KMS-11 (cell line): Measurements from ENCODE around the gene WFS1.

Experiments used
- H2AFZ ChIP-seq: fragments of 200-600 bp; sonication (generic); 2 replicates; pipeline ENCODE4 v1.6.1; 2016; ENCODE audit warnings: antibody characterized with exemption, mixed run types, low read depth
- H3K27ac ChIP-seq: fragments of 200-600 bp; sonication (generic); 2 replicates; pipeline ENCODE4 v1.6.1; 2016; ENCODE audit warnings: mild to moderate bottlenecking, mixed run types
- H3K27me3 ChIP-seq: fragments of 200-600 bp; sonication (generic); 2 replicates; pipeline ENCODE4 v1.6.1; 2017; ENCODE audit warnings: mild to moderate bottlenecking, low read depth, mixed run types, moderate library complexity; ENCODE audit not compliant: insufficient read depth
- H3K36me3 ChIP-seq: fragments of 200-600 bp; sonication (generic); 2 replicates; pipeline ENCODE4 v1.6.1; 2017; ENCODE audit warnings: mild to moderate bottlenecking, mixed run types; ENCODE audit not compliant: insufficient read depth
- H3K4me1 ChIP-seq: fragments of 200-600 bp; sonication (generic); 2 replicates; pipeline ENCODE4 v1.6.1; 2016; ENCODE audit warnings: mild to moderate bottlenecking, low read depth, mixed run types; ENCODE audit not compliant: poor library complexity, severe bottlenecking
- H3K4me2 ChIP-seq: fragments of 200-600 bp; sonication (generic); 2 replicates; pipeline ENCODE4 v1.7.0; 2016; ENCODE audit warnings: mild to moderate bottlenecking, mixed run types
- H3K4me3 ChIP-seq: fragments of 200-600 bp; sonication (generic); IDR thresholded peaks from 2 replicates; pipeline ENCODE4 v1.6.1; 2017; ENCODE audit warnings: low read depth, low read length, mixed read lengths; ENCODE audit not compliant: insufficient read depth
- H3K79me2 ChIP-seq: fragments of 200-600 bp; sonication (generic); 2 replicates; pipeline ENCODE4 v1.6.1; 2016; ENCODE audit warnings: low read depth, mixed run types; ENCODE audit not compliant: insufficient read depth
- H3K9ac ChIP-seq: fragments of 200-600 bp; sonication (generic); 2 replicates; pipeline ENCODE4 v1.6.1; 2016; ENCODE audit warnings: mild to moderate bottlenecking, mixed run types
- H4K20me1 ChIP-seq: fragments of 200-600 bp; sonication (generic); 2 replicates; pipeline ENCODE4 v1.6.1; 2016; ENCODE audit warnings: mild to moderate bottlenecking, mixed run types; ENCODE audit not compliant: insufficient read depth
- CTCF ChIP-seq: fragments of 200-600 bp; sonication (generic); conservative IDR thresholded peaks from 2 replicates; pipeline ENCODE4 v1.6.1; 2017; ENCODE audit warnings: low read depth, mild to moderate bottlenecking, antibody characterized with exemption, low read length, moderate library complexity, mixed read lengths

Gene WFS1

GRCh38 chr4:6253961-6254360, 15.7 kb upstream of the WFS1 start:
- H3K79me2 ChIP-seq = no peaks in the 10 kb centered on the region
- no peak overlapping the region for H2AFZ ChIP-seq
- H3K27me3 ChIP-seq = no peaks in the 10 kb centered on the region; the same call in 1 of the 2 replicates
- no peaks in the 10 kb centered on the region for H4K20me1 ChIP-seq
- no peaks in the 10 kb centered on the region for H3K4me1 ChIP-seq
- TF ChIP-seq CTCF = no peak
- H3K4me3 ChIP-seq = no peak overlapping the region
- no peak overlapping the region for H3K9ac ChIP-seq
- no peak overlapping the region for H3K27ac ChIP-seq
- H3K4me2 ChIP-seq = no peak overlapping the region
- H3K36me3 ChIP-seq = no peaks in the 10 kb centered on the region

GRCh38 chr4:6256141-6256540, 13.5 kb upstream of the WFS1 start:
- Histone ChIP-seq H4K20me1 (no peaks in the 10 kb centered on the region), H3K79me2 (no peaks in the 10 kb centered on the region), H3K27me3 (no peaks in the 10 kb centered on the region), H3K9ac (no peak overlapping the region), H2AFZ (no peak overlapping the region), H3K4me2 (no peak overlapping the region), H3K27ac (no peak overlapping the region), H3K4me3 (no peak overlapping the region), H3K4me1 (no peaks in the 10 kb centered on the region), H3K36me3 (no peaks in the 10 kb centered on the region)
- no peak for TF ChIP-seq CTCF

- Histone ChIP-seq H3K4me3 (no peak overlapping the region), H3K36me3 (no peaks in the 10 kb centered on the region), H3K27me3 (no peaks in the 10 kb centered on the region; the same call in 1 of the 2 replicates), H3K27ac (no peak overlapping the region), H3K79me2 (no peaks in the 10 kb centered on the region), H3K4me1 (no peaks in the 10 kb centered on the region), H2AFZ (no peak overlapping the region), H4K20me1 (no peaks in the 10 kb centered on the region), H3K4me2 (no peak overlapping the region), H3K9ac (no peak overlapping the region)
- TF ChIP-seq CTCF = no peak
Observed at GRCh38 chr4:6257247-6258025, 12.2 kb upstream of the WFS1 start.

- TF ChIP-seq CTCF = no peak
- H3K4me1 ChIP-seq = no peaks in the 10 kb centered on the region
- H3K36me3 ChIP-seq = no peaks in the 10 kb centered on the region
- no peaks in the 10 kb centered on the region for H3K79me2 ChIP-seq
- H3K4me3 ChIP-seq = no peak overlapping the region
- no peak overlapping the region for H3K27ac ChIP-seq
- no peak overlapping the region for H3K9ac ChIP-seq
- no peak overlapping the region for H3K4me2 ChIP-seq
- no peak overlapping the region for H2AFZ ChIP-seq
- H3K27me3 ChIP-seq = no peaks in the 10 kb centered on the region; the same call in 1 of the 2 replicates
- no peaks in the 10 kb centered on the region for H4K20me1 ChIP-seq
Observed at GRCh38 chr4:6258026-6258360, 11.7 kb upstream of the WFS1 start.
